Eye (tissue), 1 donor: Measurements from ENCODE around the gene SLIT1.

Source experiments
- DNase-seq: peaks from one replicate; pipeline ENCODE4 v3.0.0-alpha.2; 2015

The SLIT1 gene

GRCh38 chr10:96955794-96956193 is 230.0 kb downstream of the SLIT1 start:
- no peak for DNase-seq

GRCh38 chr10:96951954-96952353 is 233.8 kb downstream of the SLIT1 start:
- no peak for DNase-seq

- no peak for DNase-seq
Measured at GRCh38 chr10:96949039-96949683, 236.6 kb downstream of the SLIT1 start.
